Activated CD4-positive, alpha-beta T cell treated with anti-CD3 and anti-CD28 coated beads, Interleukin-2, amount 50 U/mL, for 24 hours (primary cell): ENCODE data around the gene VPS37C.
A peak's percentile ranks its signal among the peaks of the same experiment; 100 is the strongest.
"Not testable (repeated sequence)": the region's sequence is repeated elsewhere in the genome, so short reads cannot be mapped to it uniquely, and the experiment has no call there.

Experiments used
- DNase-seq, 2 donors: peaks; one replicate each; pipeline ENCODE4 v3.0.0-alpha.2; 2020; ENCODE audit warnings: low read depth in 1 of 2, low spot score in 1 of 2

VPS37C gene

GRCh38 chr11:61102667-61103571 is 58.3 kb downstream of the VPS37C start:
- no peak for DNase-seq

DNA sequence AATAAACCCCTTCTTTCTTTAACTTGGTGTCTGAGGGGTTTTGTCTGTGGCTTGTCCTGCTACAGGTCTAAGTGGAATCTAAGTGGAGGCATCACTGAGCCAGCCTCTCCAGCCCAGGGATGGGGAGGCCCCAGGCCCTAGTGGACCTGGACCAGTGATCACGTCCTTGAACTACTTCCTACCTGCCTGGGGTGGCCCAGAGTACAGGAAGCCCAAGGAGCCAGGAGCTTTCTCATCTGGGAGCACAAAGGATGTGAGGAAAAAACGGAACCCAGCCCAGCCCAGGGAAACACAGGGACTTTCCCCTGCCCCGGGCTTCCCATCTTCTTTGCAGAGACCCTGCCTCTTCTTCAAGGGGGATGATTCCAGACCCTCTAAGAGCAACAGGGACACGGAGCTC is 62.4 kb downstream of the VPS37C start:
- DNase-seq: no peak

DNA sequence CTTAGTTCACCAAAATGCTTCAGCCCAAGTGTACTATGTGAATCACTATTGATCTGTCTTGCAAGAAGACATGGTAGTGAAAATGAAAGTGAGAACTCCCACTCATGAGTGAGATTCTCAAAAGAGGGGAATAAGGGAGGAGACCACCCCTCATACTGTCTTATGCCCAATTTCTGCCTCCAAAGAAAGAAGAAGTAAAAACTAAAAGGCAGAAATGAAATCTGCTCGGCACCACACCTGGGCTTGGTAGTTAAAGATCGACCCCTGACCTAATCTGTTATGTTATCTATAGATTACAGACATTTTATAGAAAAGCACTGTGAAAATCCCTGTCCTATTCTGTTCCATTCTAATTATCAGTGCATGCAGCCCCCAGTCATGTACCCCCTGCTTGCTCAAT is 63.0 kb downstream of the VPS37C start:
- DNase-seq: not testable (repeated sequence)

DNA sequence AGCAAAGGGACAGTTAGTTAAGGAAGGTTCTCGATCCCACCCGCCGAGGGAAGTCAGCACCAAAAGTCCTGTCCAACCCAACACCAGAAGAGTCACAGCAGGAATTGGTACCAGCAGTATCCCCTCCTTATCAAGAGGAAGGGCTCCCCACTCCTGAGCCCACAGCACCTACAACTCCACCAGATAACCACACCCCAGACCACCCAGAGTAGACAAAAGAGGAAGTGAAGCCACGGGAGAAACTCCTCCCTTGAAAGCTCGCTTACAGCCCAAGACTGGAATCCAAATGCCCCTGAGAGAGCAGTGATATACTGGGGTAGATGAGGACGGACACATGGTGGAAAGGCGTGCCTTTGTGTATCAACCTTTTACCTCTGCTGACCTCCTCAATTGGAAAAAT is 66.2 kb downstream of the VPS37C start:
- no peak for DNase-seq

DNA sequence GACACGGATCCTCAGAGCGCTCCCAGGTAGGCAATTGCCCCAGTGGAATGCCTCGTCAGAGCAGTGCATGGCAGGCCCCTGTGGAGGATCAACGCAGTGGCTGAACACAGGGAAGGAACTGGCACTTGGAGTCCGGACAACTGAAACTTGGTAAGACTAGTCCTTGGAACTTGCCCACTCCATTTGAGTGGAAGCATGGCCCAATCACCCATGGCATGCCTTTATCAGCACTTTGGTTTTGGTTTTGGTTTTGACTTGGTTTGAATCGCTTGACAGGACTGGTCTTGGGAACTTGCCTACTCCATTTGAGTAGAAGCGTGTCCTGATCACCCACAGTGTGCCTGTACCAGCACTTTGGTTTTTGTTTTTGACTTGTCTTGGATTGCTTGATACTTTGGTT is 67.1 kb downstream of the VPS37C start:
- DNase-seq: not testable (repeated sequence)

DNA sequence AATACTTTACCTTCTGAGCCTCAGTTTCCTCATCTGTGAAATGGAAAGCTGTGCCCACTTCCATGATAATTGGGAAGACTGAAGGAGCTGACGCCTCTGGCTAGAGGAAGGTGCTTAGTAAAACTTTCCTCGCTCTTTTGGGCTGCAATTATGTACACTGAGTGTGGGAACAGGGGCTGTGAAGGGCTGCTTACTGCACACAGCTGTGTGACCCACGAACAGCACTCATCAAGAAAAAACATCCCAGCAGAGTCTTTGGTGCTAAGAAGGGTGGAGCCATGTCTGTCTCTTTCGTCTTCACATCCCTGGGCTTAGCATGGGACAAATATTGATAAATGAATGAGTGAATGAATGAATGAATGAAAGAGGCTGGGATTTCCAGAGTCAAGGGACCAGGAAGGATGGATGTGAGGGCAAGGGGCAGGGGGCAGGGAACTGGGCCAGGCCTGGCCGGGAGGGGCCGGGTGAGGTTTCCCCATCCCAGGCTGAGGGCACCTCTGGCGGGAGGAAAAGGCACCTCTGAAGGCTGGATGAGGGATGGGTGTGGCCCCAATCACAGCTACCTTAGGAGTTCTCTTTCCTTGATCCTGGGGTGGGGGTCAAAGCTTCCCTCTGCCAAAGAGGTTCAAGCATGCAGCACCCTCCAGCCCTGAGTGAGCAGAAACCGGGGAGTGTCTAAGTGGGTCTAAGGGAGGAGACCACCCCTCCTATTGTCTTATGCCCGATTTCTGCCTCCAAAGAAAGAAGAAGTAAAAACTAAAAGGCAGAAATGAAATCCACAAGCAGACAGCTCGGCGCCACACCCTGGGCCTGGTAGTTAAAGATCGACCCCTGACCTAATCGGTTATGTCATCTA is 68.1 kb downstream of the VPS37C start:
- no peak for DNase-seq

- DNase-seq: peak; percentile 43 to 62
Observed at GRCh38 chr11:61092280-61092766, 68.9 kb downstream of the VPS37C start.

GRCh38 chr11:61091373-61092279 is 69.6 kb downstream of the VPS37C start:
- peak in 1 of 2 donors; percentile 36 for DNase-seq

DNA sequence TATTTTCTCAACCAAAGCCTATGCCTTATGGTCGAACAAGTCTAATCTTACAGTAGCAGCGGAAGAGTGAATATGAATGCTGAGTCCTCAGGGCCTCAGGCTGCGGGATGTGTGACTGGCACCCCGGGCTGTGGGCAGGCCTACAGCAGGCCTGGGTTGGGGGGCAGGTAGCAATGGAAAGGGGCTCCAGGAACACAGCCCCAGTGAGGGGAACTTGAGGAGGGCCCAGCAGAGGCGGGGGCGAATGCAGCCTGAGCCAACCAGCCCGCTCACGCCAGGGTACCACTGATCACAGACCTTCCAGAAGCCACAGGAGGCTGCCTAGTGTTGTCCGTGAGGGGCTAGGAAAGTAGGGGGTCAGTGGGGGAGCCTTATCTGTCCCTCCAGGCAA is 70.2 kb downstream of the VPS37C start:
- no peak for DNase-seq

DNA sequence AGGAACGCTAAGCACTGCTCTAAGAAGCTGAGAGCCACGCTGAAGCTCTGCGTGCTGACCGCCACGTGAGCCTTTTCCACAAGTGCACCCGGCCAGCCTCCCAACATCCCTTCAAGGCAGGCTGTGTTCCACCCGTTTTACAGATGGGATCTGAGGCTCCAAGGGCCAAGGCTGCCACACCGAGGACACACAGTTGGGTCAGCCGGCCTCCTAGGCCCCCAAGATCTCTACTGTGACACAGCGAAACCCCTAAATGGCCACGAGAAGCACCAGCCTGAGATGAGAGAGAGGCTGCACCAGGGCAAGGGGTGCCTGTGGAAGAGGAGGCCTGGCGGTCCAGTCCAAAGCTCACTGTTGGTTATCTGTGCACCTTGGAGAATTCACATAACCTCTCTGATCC is 70.7 kb downstream of the VPS37C start:
- DNase-seq: no peak

DNA sequence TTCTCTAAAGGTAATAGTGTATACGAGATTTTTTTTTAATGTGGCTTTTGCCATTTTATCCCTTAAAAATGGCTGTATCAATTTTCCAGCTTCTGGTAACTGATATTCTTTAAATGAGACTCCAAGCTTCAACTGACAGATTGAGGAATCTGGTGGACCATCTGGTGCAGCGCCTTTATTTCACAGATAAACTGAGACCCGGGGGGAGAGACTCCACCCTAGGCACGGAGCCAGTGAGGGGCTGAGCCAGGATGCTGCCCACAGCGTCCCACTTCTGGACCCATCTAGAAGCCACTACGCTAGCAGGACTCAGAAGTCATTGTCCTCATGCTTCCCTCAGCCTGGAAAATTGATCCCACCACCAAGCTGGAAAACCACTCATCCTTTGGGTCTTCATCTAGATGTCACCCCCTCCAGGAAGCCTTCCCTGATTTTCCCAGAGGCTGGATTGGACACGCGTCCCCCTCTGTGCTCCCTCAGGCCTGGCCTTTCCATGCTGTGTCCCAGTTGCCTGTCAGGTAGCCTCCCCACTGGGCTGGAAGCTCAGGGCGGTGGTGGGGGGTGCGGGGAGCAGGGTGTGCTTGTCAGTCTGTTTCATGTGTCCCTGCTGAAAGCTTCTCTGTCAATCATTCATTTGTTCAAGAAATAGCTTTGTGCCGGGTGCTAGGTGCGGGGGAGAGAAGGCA is 71.3 kb downstream of the VPS37C start:
- DNase-seq: no peak

DNA sequence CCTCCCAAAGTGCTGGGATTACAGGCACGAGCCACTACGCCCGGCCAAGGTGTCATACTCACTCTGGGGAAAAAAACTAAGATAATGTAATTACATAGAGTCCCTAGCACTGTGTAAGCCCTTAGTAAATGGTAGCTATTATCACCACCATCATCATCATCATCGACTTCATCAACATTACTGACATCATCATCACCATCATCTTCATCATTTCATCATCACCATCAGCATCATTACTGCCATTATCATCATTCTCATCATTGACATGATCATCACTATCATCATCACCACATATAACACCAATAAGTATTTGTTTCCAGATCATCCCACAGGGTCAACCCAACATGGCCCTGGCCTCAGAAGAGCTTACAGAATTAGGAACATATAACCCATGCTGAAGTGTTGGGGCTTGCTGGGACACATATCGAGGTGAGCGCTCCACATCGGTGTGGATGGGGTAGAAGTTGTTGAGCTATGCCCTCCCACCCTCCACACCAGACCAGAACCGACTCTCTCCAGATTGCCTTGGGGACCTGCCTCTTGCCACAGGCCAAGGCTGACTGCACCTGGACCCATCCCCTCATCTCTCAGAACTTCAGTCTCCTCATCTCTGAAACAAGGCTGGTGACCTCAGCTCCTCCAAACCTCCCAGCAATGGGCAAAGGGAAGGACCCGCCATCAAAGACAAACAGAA is 73.7 kb downstream of the VPS37C start:
- no peak for DNase-seq

- DNase-seq: peak in 1 of 2 donors; percentile 50
Observed at GRCh38 chr11:61083601-61084147, 77.6 kb downstream of the VPS37C start.

- DNase-seq: peak in 1 of 2 donors; percentile 47
Observed at GRCh38 chr11:61082931-61083531, 78.2 kb downstream of the VPS37C start.

GRCh38 chr11:61082062-61082870 is 79.0 kb downstream of the VPS37C start:
- DNase-seq: no peak

DNA sequence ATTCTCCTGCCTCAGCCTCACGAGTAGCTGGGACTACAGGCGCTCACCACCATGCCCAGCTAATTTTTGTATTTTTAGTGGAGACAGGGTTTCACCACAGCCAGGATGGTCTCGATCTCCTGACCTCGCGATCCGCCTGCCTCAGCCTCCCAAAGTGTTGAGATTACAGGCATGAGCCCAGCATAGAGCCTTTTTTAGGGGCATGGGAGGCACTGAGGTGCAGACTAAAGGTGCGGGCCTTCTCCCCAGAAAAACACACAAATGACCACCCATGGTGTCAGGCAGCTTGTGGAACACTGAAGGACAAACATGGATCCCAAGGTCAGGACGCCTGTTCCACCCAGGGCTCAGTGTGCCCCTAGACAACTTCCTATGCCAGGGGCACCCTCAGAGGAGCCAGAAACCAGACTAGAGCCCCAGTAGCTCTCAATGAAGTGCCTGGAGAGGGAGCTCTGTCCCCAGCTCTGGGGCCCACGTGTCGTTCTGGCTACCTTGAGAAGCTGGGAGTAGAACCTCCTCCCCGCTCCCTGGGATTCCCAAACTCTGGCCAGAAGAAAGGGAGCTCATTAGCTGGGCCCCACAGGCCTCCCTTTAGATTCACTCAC is 80.1 kb downstream of the VPS37C start:
- no peak for DNase-seq

DNA sequence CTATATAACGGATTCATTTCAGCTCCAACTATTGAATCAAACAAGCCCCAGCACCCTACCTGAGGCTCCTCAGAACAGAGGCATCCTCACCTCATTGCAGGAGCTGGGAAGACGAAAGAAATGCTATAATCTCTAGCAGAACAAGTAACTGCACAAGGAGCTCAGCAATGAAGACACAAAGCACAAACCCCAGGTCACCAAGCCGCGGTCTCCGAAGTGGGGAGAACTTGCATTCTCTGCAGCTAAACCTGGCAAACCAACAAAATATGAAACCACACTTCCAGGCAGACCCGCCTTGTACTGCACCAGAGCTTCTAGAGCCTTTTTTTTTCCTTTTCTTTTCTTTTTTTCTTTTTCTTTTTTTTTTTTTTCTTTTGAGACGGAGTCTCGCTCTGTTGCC is 80.7 kb downstream of the VPS37C start:
- DNase-seq: no peak
